ENCODE results near the gene TCP11L2.

The TCP11L2 gene

DNA sequence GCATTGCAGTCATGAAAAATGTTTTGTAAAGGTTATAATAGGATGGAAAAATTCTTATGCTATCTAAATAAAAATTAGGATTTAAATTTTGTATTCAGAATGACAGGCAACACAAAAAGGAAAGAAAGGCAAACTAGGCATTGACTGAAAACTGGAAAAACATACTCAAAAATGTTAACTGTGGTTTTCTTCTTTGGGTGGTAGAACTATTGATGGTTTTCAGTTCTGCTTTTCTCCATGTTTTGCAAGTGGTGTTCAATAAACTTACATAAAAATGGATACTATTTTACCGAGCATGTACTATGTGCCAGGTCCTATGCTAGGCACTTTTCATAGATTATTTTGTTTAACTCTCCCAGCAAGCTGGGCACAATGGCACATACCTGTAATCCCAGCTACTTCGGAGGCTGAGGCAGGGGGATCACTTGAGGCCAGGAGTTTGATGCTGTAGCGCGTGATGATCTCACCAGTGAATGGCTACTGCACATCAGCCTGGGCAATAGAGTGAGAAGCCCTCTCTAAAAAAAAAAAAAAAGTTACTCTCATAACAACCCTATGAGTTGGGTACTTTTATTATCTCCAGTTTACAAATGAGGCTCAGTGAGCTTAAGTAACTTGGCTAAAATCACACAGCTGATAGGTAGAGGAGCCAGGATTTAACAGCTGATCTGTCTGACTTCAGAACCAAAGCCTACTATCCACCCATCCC lies 26.3 kb upstream of the TCP11L2 start:
- no peak overlapping the region for H3K27ac ChIP-seq (ENCODE audit: extremely low read depth, low read depth, low read length)
- POLR2A ChIA-PET = no interaction called here
- H3K36me3 ChIP-seq (ENCODE audit: control insufficient read depth in 2 of 2, insufficient read depth in 1 of 2, low read length in 2 of 2) = no peaks in the 10 kb centered on the region
- CTCF ChIA-PET = interaction anchor here (0.7 kb wide), 2 partner anchors 39 to 40 kb away, joined by 3 read pairs; no protein-coding TSS in a partner anchor
- no peak for TF ChIP-seq ZNF138 (tag by site-specific recombination; IDR thresholded peaks at IDR 0.05; ENCODE audit: borderline replicate concordance)
- TF ChIP-seq ZNF747 (tag by site-specific recombination; IDR thresholded peaks at IDR 0.05) = no peak
- no peak for TF ChIP-seq MEIS1 (CRISPR knock-in tag; IDR thresholded peaks at IDR 0.05; ENCODE audit: borderline replicate concordance)
- TF ChIP-seq MZF1 (tag by site-specific recombination; IDR thresholded peaks at IDR 0.05; ENCODE audit: borderline replicate concordance) = no peak
- no peak for TF ChIP-seq ZNF302 (tag by site-specific recombination; IDR thresholded peaks at IDR 0.05; ENCODE audit: low read depth)
- no peak for TF ChIP-seq ZNF701 (tag by site-specific recombination; IDR thresholded peaks at IDR 0.05)
- TF ChIP-seq ZNF843 (tag by site-specific recombination; IDR thresholded peaks at IDR 0.05) = no peak
- no peak for TF ChIP-seq ZNF146 (tag by site-specific recombination; IDR thresholded peaks at IDR 0.05)
- TF ChIP-seq ZNF37A (tag by site-specific recombination; IDR thresholded peaks at IDR 0.05) = no peak
- TF ChIP-seq ZNF791 (tag by site-specific recombination; IDR thresholded peaks at IDR 0.05) = no peak
- TF ChIP-seq BCL11A (tag by site-specific recombination; IDR thresholded peaks at IDR 0.05; ENCODE audit: low read depth) = no peak
- no peak for TF ChIP-seq ZFHX2 (tag by site-specific recombination; conservative IDR thresholded peaks at IDR 0.05)
- TF ChIP-seq, protein P1, sequence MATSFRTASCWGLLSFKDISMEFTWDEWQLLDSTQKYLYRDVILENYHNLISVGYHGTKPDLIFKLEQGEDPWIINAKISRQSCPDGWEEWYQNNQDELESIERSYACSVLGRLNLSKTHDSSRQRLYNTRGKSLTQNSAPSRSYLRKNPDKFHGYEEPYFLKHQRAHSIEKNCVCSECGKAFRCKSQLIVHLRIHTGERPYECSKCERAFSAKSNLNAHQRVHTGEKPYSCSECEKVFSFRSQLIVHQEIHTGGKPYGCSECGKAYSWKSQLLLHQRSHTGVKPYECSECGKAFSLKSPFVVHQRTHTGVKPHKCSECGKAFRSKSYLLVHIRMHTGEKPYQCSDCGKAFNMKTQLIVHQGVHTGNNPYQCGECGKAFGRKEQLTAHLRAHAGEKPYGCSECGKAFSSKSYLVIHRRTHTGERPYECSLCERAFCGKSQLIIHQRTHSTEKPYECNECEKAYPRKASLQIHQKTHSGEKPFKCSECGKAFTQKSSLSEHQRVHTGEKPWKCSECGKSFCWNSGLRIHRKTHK (tag by site-specific recombination; IDR thresholded peaks at IDR 0.05) = no peak
- no peak for TF ChIP-seq REPIN1 (tag by site-specific recombination; IDR thresholded peaks at IDR 0.05; ENCODE audit: low read depth)
- TF ChIP-seq ZNF311 (tag by site-specific recombination; IDR thresholded peaks at IDR 0.05; ENCODE audit: borderline replicate concordance) = no peak
- no peaks in the 10 kb centered on the region for H3K4me1 ChIP-seq (ENCODE audit: control insufficient read depth, insufficient read depth, low read length)
- H3K4me3 ChIP-seq (ENCODE audit: low read depth, low read length) = no peak overlapping the region
- H3K9me3 ChIP-seq (ENCODE audit: control insufficient read depth, insufficient read depth, low read depth, low read length) = no peaks in the 10 kb centered on the region

DNA sequence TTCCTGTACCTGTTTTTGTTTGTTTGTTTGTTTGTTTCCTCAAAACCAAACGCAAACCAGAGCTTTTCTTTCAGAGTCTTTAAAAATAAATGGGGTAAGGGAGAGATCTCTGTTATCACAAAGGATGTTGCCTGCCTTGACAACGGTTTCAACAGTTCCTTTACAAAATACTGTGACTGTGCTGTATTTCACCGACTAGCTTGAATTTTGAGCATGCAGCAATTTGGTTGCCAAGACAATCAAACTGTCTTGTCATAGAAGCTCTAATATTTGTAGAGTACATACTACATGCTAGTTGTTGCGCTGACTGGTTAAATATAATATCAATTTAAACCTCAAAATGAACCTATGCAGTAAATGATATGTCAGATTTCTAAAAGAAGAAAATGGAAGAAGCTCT lies 22.4 kb upstream of the TCP11L2 start:
- CTCF ChIA-PET = interaction anchor here (0.6 to 9.9 kb wide), 7 partner anchors 15 to 76 kb away, joined by 3 to 158 read pairs (median 3); no protein-coding TSS in a partner anchor
- Histone ChIP-seq H3K27ac (ENCODE audit: extremely low read depth, low read depth, low read length) (no peak overlapping the region), H3K4me1 (ENCODE audit: control insufficient read depth, insufficient read depth, low read length) (no peaks in the 10 kb centered on the region), H3K36me3 (ENCODE audit: control insufficient read depth in 2 of 2, insufficient read depth in 1 of 2, low read length in 2 of 2) (no peaks in the 10 kb centered on the region), H3K4me3 (ENCODE audit: low read depth, low read length) (no peak overlapping the region), H3K9me3 (ENCODE audit: control insufficient read depth, insufficient read depth, low read depth, low read length) (no peaks in the 10 kb centered on the region)
- POLR2A ChIA-PET = no interaction called here
- TF ChIP-seq KLF10 (tag by site-specific recombination; IDR thresholded peaks at IDR 0.05) (no peak), ZNF747 (tag by site-specific recombination; IDR thresholded peaks at IDR 0.05) (no peak), EGR2 (tag by site-specific recombination; IDR thresholded peaks at IDR 0.05; ENCODE audit: low read depth) (no peak), ZNF335 (tag by site-specific recombination; conservative IDR thresholded peaks at IDR 0.05) (no peak), KLF7 (tag by site-specific recombination; IDR thresholded peaks at IDR 0.05; ENCODE audit: borderline replicate concordance) (no peak), ZIC2 (tag by site-specific recombination; IDR thresholded peaks at IDR 0.05) (no peak), TRIM28 (IDR thresholded peaks at IDR 0.05; ENCODE audit: borderline replicate concordance, low read length) (no peak), ZNF138 (tag by site-specific recombination; IDR thresholded peaks at IDR 0.05; ENCODE audit: borderline replicate concordance) (no peak)
- TF ChIP-seq, protein P1 (tag by site-specific recombination; IDR thresholded peaks at IDR 0.05) = no peak
- TF ChIP-seq, protein P2, sequence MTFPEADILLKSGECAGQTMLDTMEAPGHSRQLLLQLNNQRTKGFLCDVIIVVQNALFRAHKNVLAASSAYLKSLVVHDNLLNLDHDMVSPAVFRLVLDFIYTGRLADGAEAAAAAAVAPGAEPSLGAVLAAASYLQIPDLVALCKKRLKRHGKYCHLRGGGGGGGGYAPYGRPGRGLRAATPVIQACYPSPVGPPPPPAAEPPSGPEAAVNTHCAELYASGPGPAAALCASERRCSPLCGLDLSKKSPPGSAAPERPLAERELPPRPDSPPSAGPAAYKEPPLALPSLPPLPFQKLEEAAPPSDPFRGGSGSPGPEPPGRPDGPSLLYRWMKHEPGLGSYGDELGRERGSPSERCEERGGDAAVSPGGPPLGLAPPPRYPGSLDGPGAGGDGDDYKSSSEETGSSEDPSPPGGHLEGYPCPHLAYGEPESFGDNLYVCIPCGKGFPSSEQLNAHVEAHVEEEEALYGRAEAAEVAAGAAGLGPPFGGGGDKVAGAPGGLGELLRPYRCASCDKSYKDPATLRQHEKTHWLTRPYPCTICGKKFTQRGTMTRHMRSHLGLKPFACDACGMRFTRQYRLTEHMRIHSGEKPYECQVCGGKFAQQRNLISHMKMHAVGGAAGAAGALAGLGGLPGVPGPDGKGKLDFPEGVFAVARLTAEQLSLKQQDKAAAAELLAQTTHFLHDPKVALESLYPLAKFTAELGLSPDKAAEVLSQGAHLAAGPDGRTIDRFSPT (tag by site-specific recombination; IDR thresholded peaks at IDR 0.05) = no peak
- TF ChIP-seq, protein P3, sequence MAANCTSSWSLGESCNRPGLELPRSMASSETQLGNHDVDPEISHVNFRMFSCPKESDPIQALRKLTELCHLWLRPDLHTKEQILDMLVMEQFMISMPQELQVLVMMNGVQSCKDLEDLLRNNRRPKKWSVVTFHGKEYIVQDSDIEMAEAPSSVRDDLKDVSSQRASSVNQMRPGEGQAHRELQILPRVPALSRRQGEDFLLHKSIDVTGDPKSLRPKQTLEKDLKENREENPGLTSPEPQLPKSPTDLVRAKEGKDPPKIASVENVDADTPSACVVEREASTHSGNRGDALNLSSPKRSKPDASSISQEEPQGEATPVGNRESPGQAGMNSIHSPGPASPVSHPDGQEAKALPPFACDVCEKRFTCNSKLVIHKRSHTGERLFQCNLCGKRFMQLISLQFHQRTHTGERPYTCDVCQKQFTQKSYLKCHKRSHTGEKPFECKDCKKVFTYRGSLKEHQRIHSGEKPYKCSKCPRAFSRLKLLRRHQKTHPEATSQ (tag by site-specific recombination; IDR thresholded peaks at IDR 0.05) = no peak
- TF ChIP-seq, protein P4, sequence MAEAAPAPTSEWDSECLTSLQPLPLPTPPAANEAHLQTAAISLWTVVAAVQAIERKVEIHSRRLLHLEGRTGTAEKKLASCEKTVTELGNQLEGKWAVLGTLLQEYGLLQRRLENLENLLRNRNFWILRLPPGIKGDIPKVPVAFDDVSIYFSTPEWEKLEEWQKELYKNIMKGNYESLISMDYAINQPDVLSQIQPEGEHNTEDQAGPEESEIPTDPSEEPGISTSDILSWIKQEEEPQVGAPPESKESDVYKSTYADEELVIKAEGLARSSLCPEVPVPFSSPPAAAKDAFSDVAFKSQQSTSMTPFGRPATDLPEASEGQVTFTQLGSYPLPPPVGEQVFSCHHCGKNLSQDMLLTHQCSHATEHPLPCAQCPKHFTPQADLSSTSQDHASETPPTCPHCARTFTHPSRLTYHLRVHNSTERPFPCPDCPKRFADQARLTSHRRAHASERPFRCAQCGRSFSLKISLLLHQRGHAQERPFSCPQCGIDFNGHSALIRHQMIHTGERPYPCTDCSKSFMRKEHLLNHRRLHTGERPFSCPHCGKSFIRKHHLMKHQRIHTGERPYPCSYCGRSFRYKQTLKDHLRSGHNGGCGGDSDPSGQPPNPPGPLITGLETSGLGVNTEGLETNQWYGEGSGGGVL (tag by site-specific recombination; IDR thresholded peaks at IDR 0.05) = no peak
- TF ChIP-seq, protein P5, sequence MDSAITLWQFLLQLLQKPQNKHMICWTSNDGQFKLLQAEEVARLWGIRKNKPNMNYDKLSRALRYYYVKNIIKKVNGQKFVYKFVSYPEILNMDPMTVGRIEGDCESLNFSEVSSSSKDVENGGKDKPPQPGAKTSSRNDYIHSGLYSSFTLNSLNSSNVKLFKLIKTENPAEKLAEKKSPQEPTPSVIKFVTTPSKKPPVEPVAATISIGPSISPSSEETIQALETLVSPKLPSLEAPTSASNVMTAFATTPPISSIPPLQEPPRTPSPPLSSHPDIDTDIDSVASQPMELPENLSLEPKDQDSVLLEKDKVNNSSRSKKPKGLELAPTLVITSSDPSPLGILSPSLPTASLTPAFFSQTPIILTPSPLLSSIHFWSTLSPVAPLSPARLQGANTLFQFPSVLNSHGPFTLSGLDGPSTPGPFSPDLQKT (IDR thresholded peaks at IDR 0.05; ENCODE audit: borderline replicate concordance, low read depth, low read length) = no peak
